HepG2 (cell line): ENCODE measurements around the gene ADGRG6.

Experiments used
- HNF4A ChIP-seq: sonication (generic); formaldehyde crosslinking; IDR thresholded peaks from 2 replicates; pipeline ENCODE4 v1.4.0; 2020; ENCODE audit warnings: missing genetic modification reagents
- ZBTB21 ChIP-seq: sonication (generic); formaldehyde crosslinking; IDR thresholded peaks from 2 replicates; pipeline ENCODE4 v1.4.0; 2020; ENCODE audit warnings: missing genetic modification reagents
- ZNF790 ChIP-seq: sonication (generic); formaldehyde crosslinking; IDR thresholded peaks from 2 replicates; pipeline ENCODE4 v1.8.0; 2022; ENCODE audit warnings: missing genetic modification reagents, mild to moderate bottlenecking, borderline replicate concordance
- ZSCAN30 ChIP-seq: sonication (generic); formaldehyde crosslinking; IDR thresholded peaks from 2 replicates; pipeline ENCODE4 v1.5.0; 2020; ENCODE audit warnings: mild to moderate bottlenecking, missing genetic modification reagents
- TF ChIP-seq, protein P1 (sequence below): IDR thresholded peaks from 2 replicates; pipeline ENCODE4 v1.6.1; 2016
- TF ChIP-seq, protein P2 (sequence below): sonication (generic); formaldehyde crosslinking; IDR thresholded peaks from 2 replicates; pipeline ENCODE4 v1.8.1; 2022; ENCODE audit warnings: mild to moderate bottlenecking, missing genetic modification reagents
- TF ChIP-seq, protein P3 (sequence below): IDR thresholded peaks from 2 replicates; pipeline ENCODE4 v1.6.1; 2016; ENCODE audit warnings: control low read depth

DNA sequence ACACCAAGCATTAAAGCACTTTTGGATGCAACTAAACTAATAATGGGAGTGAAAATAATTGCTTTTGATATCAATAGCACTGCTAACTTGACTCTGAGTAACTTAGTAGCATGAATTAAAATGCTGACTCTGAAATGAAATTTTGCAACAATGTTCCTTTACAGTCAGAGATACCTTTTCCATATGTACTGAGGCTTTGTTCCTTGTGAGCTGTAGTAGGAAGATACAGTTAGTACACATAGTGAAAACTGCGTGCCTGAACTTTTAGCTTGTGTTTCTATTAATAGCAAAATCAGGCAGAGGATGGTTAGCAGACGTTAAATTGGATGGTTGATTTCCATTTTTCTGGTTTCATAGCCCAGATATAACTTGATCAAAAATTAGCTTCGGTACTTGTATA lies 18.6 kb downstream of the ADGRG6 start:
- TF ChIP-seq, protein P1, sequence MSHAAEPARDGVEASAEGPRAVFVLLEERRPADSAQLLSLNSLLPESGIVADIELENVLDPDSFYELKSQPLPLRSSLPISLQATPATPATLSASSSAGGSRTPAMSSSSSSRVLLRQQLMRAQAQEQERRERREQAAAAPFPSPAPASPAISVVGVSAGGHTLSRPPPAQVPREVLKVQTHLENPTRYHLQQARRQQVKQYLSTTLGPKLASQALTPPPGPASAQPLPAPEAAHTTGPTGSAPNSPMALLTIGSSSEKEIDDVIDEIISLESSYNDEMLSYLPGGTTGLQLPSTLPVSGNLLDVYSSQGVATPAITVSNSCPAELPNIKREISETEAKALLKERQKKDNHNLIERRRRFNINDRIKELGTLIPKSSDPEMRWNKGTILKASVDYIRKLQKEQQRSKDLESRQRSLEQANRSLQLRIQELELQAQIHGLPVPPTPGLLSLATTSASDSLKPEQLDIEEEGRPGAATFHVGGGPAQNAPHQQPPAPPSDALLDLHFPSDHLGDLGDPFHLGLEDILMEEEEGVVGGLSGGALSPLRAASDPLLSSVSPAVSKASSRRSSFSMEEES (CRISPR knock-in tag): no peak
- TF ChIP-seq ZSCAN30 (no peak), ZBTB21 (CRISPR knock-in tag) (no peak), ZNF790 (CRISPR knock-in tag) (no peak), HNF4A (CRISPR knock-in tag) (no peak)
- TF ChIP-seq, protein P2, sequence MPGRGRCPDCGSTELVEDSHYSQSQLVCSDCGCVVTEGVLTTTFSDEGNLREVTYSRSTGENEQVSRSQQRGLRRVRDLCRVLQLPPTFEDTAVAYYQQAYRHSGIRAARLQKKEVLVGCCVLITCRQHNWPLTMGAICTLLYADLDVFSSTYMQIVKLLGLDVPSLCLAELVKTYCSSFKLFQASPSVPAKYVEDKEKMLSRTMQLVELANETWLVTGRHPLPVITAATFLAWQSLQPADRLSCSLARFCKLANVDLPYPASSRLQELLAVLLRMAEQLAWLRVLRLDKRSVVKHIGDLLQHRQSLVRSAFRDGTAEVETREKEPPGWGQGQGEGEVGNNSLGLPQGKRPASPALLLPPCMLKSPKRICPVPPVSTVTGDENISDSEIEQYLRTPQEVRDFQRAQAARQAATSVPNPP (CRISPR knock-in tag): no peak
- TF ChIP-seq, protein P3, sequence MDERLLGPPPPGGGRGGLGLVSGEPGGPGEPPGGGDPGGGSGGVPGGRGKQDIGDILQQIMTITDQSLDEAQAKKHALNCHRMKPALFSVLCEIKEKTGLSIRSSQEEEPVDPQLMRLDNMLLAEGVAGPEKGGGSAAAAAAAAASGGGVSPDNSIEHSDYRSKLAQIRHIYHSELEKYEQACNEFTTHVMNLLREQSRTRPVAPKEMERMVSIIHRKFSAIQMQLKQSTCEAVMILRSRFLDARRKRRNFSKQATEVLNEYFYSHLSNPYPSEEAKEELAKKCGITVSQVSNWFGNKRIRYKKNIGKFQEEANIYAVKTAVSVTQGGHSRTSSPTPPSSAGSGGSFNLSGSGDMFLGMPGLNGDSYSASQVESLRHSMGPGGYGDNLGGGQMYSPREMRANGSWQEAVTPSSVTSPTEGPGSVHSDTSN (CRISPR knock-in tag): no peak
